ENCODE data around the gene ERCC6L. TPM values are rescaled to one million over a fixed set of nuclear protein-coding genes. Genes with fewer than 3 reads are reported as not detected.

Gene ERCC6L
- total and polyA plus RNA-seq, 2 of the 4 experiments (the other 2 are of a cell fraction) = 2.3 to 5.4 TPM

DNA sequence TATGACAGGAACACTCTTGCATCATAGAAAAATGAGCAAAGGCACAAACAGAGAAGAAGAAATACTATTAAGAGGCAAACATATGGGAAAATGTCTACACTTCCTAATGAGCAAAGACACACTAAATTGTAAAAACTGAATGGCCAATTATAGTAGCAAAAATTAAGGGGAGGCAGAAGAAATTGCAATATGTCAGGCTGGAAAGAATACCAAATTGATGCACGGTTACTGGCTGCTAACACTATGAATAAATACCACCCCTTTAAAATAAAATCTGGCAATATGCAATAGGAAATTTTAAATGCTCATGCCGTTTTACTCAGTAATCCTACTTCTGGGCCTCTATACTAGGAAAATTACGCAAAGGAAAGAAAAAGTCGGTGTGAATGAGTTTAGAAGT, 73.3 kb downstream of the ERCC6L start:
- ChIA-PET CTCF (no interaction called here), POLR2A (ENCODE audit: unreplicated experiment) (no interaction called here)
- Histone ChIP-seq H3K14ac (replicated peaks; ENCODE audit: low read depth, low read length) (no peak overlapping the region), H2BK120ac (ENCODE audit: low read depth, low read length) (no peak overlapping the region), H2BK20ac (ENCODE audit: low read depth, low read length) (no peak overlapping the region), H3K27ac (ENCODE audit: insufficient read depth, low read length) (no peak overlapping the region), H2AK9ac (replicated peaks; ENCODE audit: low read depth, low read length, poor library complexity) (no peak overlapping the region), H3K4me2 (ENCODE audit: low read depth, low read length) (no peak overlapping the region), H3K27me3 (ENCODE audit: control insufficient read depth, insufficient read depth, low read length) (peaks cover 18% of the 10 kb centered on the region), H2AK5ac (ENCODE audit: low read depth, low read length) (no peak overlapping the region), H3K56ac (ENCODE audit: extremely low read depth, insufficient read depth, low read length) (no peak overlapping the region), H3K23ac (ENCODE audit: low read depth, low read length) (no peak overlapping the region), H3K4ac (ENCODE audit: low read depth, low read length) (no peak overlapping the region), H4K20me1 (ENCODE audit: insufficient read depth, low read length) (no peaks in the 10 kb centered on the region), H3K36me3 (ENCODE audit: control insufficient read depth, insufficient read depth, low read length) (no peaks in the 10 kb centered on the region), H4K5ac (ENCODE audit: low read depth, low read length) (no peak overlapping the region), H3K4me1 (ENCODE audit: control insufficient read depth, insufficient read depth, low read length) (no peaks in the 10 kb centered on the region), H3K9me1 (ENCODE audit: insufficient read depth, low read length) (no peaks in the 10 kb centered on the region), H2BK15ac (ENCODE audit: low read depth, low read length) (no peak overlapping the region), H3K9ac (ENCODE audit: low read depth, low read length) (no peak overlapping the region), H2AFZ (replicated peaks; ENCODE audit: low read length, poor library complexity) (no peak overlapping the region), H4K8ac (ENCODE audit: low read depth in 2 of 2, low read length in 2 of 2) (no peak overlapping the region), H3K18ac (ENCODE audit: low read depth, low read length) (no peak overlapping the region), H3K4me3 (ENCODE audit: insufficient read depth, low read depth, low read length) (no peak overlapping the region), H4K91ac (ENCODE audit: insufficient read depth, low read depth, low read length) (no peak overlapping the region), H2BK5ac (ENCODE audit: low read depth, low read length, poor library complexity, severe bottlenecking) (no peak overlapping the region), H3K79me1 (ENCODE audit: low read depth in 1 of 2, low read length in 2 of 2) (no peaks in the 10 kb centered on the region), H3K9me3 (ENCODE audit: control insufficient read depth, insufficient read depth, low read length) (no peaks in the 10 kb centered on the region)
- BruUV-seq (replicated peaks) = no TSS peak
- intact Hi-C loops (cut with micrococcal nuclease) (no loop called here), dilution Hi-C loops (cut with HindIII; ENCODE audit: low sequenced_read_pairs, unreplicated experiment) (no loop called here), in situ Hi-C loops (cut with MboI; ENCODE audit: low sequenced_read_pairs) (no loop called here)
- no CpG with 5 or more reads among the region's 4 CpGs for WGBS, 2 experiments (ENCODE audit: extremely low coverage in 2 of 2, insufficient read length in 1 of 2)
- no peak for DNase-seq
- no peak for ATAC-seq (ENCODE audit: low read depth)
- TF ChIP-seq NFE2L2 (IDR thresholded peaks at IDR 0.05; ENCODE audit: low read depth, low read length) (no peak), RCOR1 (IDR thresholded peaks at IDR 0.05; ENCODE audit: insufficient replicate concordance, low read length) (no peak), POLR2A (IDR thresholded peaks at IDR 0.05; ENCODE audit: low read depth, low read length) (no peak), MAZ (IDR thresholded peaks at IDR 0.05; ENCODE audit: borderline replicate concordance, low read depth, low read length) (no peak), RFX5 (IDR thresholded peaks at IDR 0.05; ENCODE audit: low read depth, low read length) (no peak), FOS (IDR thresholded peaks at IDR 0.05; ENCODE audit: low read depth, low read length) (no peak), RAD21 (IDR thresholded peaks at IDR 0.05; ENCODE audit: low read length) (no peak), MAFK (IDR thresholded peaks at IDR 0.05; ENCODE audit: low read depth, low read length) (no peak), CEBPB (IDR thresholded peaks at IDR 0.05; ENCODE audit: low read depth, low read length) (no peak), CHD1 (IDR thresholded peaks at IDR 0.05; ENCODE audit: low read depth, low read length) (no peak), MXI1 (IDR thresholded peaks at IDR 0.05; ENCODE audit: borderline replicate concordance, low read depth, low read length) (no peak)
- TF ChIP-seq, protein P1, sequence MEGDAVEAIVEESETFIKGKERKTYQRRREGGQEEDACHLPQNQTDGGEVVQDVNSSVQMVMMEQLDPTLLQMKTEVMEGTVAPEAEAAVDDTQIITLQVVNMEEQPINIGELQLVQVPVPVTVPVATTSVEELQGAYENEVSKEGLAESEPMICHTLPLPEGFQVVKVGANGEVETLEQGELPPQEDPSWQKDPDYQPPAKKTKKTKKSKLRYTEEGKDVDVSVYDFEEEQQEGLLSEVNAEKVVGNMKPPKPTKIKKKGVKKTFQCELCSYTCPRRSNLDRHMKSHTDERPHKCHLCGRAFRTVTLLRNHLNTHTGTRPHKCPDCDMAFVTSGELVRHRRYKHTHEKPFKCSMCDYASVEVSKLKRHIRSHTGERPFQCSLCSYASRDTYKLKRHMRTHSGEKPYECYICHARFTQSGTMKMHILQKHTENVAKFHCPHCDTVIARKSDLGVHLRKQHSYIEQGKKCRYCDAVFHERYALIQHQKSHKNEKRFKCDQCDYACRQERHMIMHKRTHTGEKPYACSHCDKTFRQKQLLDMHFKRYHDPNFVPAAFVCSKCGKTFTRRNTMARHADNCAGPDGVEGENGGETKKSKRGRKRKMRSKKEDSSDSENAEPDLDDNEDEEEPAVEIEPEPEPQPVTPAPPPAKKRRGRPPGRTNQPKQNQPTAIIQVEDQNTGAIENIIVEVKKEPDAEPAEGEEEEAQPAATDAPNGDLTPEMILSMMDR (conservative IDR thresholded peaks at IDR 0.05; ENCODE audit: low read depth, low read length) = no peak
- TF ChIP-seq, protein P2, sequence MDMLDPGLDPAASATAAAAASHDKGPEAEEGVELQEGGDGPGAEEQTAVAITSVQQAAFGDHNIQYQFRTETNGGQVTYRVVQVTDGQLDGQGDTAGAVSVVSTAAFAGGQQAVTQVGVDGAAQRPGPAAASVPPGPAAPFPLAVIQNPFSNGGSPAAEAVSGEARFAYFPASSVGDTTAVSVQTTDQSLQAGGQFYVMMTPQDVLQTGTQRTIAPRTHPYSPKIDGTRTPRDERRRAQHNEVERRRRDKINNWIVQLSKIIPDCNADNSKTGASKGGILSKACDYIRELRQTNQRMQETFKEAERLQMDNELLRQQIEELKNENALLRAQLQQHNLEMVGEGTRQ (IDR thresholded peaks at IDR 0.05; ENCODE audit: low read depth, low read length) = no peak

All from IMR-90 (cell line).